Prostate gland (tissue), 2 donors: Measurements from ENCODE around the gene MAPK1.

Experiments used
- CTCF ChIP-seq, 4 experiments: fragments of 200-600 bp in 2 of 4; fragments of 450-650 bp in 2 of 4; sonication (generic) in 2 of 4; IDR thresholded peaks; 1 replicate in 3 of 4; 2 replicates in 1 of 4; pipeline ENCODE4 v1.5.1; 2016 to 2019; ENCODE audit warnings: antibody characterized with exemption in 4 of 4, mild to moderate bottlenecking in 2 of 4, moderate library complexity in 2 of 4
- POLR2A ChIP-seq: fragments of 450-650 bp; IDR thresholded peaks from one replicate; pipeline ENCODE4 v1.6.1; 2016; ENCODE audit warnings: antibody characterized with exemption, mild to moderate bottlenecking

- TF ChIP-seq CTCF (IDR thresholded peaks at IDR 0.05) (no peak), POLR2A (no peak)
Measured at GRCh38 chr22:21841422-21841821, 26.0 kb downstream of the MAPK1 start.
